AG09309 (cell line): ENCODE data around the gene IQCM.

Experiments
- DNase-seq: peaks from one replicate; pipeline ENCODE4 v3.0.0-alpha.2; 2010; ENCODE audit warnings: low read depth
- H3K4me3 ChIP-seq: 2 replicates; pipeline ENCODE4 v1.5.1; 2011; ENCODE audit warnings: mild to moderate bottlenecking, low read depth, low read length, moderate library complexity; ENCODE audit not compliant: control insufficient read depth
- CTCF ChIP-seq: IDR thresholded peaks from 2 replicates; pipeline ENCODE4 v1.5.1; 2011; ENCODE audit warnings: mild to moderate bottlenecking, low read depth, low read length, inconsistent platforms; ENCODE audit not compliant: insufficient read depth, control insufficient read depth; ENCODE audit errors: missing control alignments

Gene IQCM

GRCh38 chr4:149815743-149816142 lies at the start of gene IQCM:
IQCM (minus strand) TSS chr4:149815843; CDS start chr4:149742691, 73,152 bp downstream.
- DNase-seq, result no peak
- H3K4me3 ChIP-seq, result no peak within 1 kb of the TSS
- TF ChIP-seq CTCF, result no peak

- H3K4me3 ChIP-seq, result no peak overlapping the region
- no peak for DNase-seq
- TF ChIP-seq CTCF, result no peak
Measured at GRCh38 chr4:149857446-149857845, 41.8 kb upstream of the IQCM start.

- no peak for DNase-seq
- TF ChIP-seq CTCF, result no peak
- H3K4me3 ChIP-seq, result no peak overlapping the region
Measured at GRCh38 chr4:149845743-149846142, 30.1 kb upstream of the IQCM start.

GRCh38 chr4:149841686-149842085 lies 26.0 kb upstream of the IQCM start:
- H3K4me3 ChIP-seq, result no peak overlapping the region
- no peak for DNase-seq
- no peak for TF ChIP-seq CTCF

GRCh38 chr4:149838036-149838435 lies 22.4 kb upstream of the IQCM start:
- no peak for TF ChIP-seq CTCF
- no peak overlapping the region for H3K4me3 ChIP-seq
- DNase-seq, result no peak

GRCh38 chr4:149836546-149836945 lies 20.9 kb upstream of the IQCM start:
- TF ChIP-seq CTCF, result no peak
- H3K4me3 ChIP-seq, result no peak overlapping the region
- peak; percentile 10 for DNase-seq

- no peak overlapping the region for H3K4me3 ChIP-seq
- no peak for TF ChIP-seq CTCF
- DNase-seq, result no peak
Measured at GRCh38 chr4:149835280-149835679, 19.6 kb upstream of the IQCM start.
